ENCODE results near the gene SPAG9. TPM values are rescaled to one million over a fixed set of nuclear protein-coding genes. Genes with fewer than 3 reads are reported as not detected.

The SPAG9 gene
- total RNA-seq, 4 donors from 2014 or later, result 139 to 171 (median 143) TPM

DNA sequence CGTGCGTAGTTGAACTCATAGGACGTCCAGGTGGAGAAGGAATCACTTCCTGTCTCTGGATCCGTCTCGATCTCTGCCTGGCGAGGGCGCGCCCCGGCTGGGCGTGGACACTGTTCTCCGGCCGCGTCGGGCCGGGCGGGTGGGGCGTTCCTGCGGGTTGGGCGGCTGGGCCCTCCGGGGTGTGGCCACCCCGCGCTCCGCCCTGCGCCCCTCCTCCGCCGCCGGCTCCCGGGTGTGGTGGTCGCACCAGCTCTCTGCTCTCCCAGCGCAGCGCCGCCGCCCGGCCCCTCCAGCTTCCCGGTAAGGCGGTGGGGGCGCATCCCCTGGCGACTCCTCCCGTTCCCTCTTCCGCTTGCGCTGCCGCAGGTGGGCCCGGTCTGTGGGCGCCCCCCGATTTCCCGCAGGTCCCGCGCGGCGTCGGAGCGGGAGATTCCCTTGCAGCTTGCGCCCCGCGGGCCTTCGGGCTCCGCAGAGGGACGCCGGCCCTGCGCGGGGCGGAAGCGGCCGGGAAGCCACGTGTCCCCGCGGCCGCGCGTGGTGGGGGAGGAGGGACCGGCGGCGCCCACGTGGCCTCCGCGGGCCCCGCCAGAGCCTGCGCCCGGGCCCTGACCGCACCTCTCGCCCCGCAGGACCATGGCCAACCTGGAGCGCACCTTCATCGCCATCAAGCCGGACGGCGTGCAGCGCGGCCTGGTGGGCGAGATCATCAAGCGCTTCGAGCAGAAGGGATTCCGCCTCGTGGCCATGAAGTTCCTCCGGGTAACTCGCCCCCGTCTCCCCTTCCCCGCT is 45.7 kb upstream of the SPAG9 start, which contains the start of gene NME2:
TSS of gene NME2 (plus strand) at position 214 of the 789 bp plus-strand sequence. CDS start at position 634, 420 bp downstream.
- Histone ChIP-seq H3K9me3 (no peaks in the 10 kb centered on the region), H3K27ac (peak within 1 kb of the TSS; percentile 93 to 100 (median 98)), H3K27me3 (no peaks in the 10 kb centered on the region), H3K4me3 (peak within 1 kb of the TSS; percentile 80 to 97 (median 88)), H3K4me1 (peaks cover 4 to 16% of the 10 kb centered on the region in 2 donors), H3K36me3 (peaks cover 0 to 60% of the 10 kb centered on the region in 2 donors)
- intact Hi-C loops (cut with DNase I; ENCODE audit: low total_unique reads) (loop anchor here (1.0 to 2.0 kb wide), 2 partner anchors 13 to 94 kb away; partner anchors contain the start of genes MBTD1, NME1 and UTP18), in situ Hi-C loops (cut with MboI; ENCODE audit: low sequenced_read_pairs in 4 of 4) (loop anchor here in 2 of 4 donors (25.0 kb wide), 1 partner anchor 304 kb away; the partner anchor contains the start of gene TOB1 (in 2 of the 2))
- TF ChIP-seq, protein P1, sequence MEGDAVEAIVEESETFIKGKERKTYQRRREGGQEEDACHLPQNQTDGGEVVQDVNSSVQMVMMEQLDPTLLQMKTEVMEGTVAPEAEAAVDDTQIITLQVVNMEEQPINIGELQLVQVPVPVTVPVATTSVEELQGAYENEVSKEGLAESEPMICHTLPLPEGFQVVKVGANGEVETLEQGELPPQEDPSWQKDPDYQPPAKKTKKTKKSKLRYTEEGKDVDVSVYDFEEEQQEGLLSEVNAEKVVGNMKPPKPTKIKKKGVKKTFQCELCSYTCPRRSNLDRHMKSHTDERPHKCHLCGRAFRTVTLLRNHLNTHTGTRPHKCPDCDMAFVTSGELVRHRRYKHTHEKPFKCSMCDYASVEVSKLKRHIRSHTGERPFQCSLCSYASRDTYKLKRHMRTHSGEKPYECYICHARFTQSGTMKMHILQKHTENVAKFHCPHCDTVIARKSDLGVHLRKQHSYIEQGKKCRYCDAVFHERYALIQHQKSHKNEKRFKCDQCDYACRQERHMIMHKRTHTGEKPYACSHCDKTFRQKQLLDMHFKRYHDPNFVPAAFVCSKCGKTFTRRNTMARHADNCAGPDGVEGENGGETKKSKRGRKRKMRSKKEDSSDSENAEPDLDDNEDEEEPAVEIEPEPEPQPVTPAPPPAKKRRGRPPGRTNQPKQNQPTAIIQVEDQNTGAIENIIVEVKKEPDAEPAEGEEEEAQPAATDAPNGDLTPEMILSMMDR (IDR thresholded peaks at IDR 0.05 in 4 of 5, conservative IDR thresholded peaks at IDR 0.05 in 1 of 5), result peak in 1 of 5 experiments; percentile 16
- peak; percentile 75 to 78 for TF ChIP-seq POLR2A (IDR thresholded peaks at IDR 0.05)
- DNase-seq, result peak; percentile 85 to 89
- ATAC-seq, result peak; percentile 87 to 88

DNA sequence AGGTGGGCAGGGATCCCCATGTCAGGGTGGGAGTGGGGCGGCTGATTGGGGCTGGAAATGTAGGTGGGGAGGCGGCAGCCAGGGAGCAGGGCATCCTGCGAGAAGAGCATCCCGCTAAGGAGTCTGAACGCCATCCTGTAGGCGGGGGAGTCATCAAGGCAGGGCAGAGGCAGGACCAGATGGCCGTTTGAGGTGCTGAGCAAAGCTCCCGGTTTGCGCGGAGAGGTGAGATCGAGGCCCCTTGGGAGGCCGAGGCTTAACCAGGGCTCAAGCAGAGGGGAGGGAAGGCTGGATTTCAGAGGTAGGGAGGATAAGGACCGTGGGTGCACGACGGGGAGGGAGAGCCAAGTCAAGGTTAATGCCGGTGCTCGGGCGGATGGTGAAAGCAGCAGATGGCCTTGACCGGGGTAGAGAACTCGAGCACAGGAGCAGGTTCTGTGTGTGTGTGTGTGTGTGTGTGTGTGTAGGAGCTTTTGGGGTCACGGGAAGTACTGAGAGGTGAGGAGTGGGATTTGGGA is 45.1 kb upstream of the SPAG9 start:
- Histone ChIP-seq H3K9me3 (no peaks in the 10 kb centered on the region), H3K4me1 (peaks cover 4 to 16% of the 10 kb centered on the region in 2 donors), H3K4me3 (peak overlapping the region; percentile 80 to 97 (median 88)), H3K27ac (peak overlapping the region; percentile 93 to 100 (median 98)), H3K36me3 (peaks cover 0 to 60% of the 10 kb centered on the region in 2 donors), H3K27me3 (no peaks in the 10 kb centered on the region)
- no peak for TF ChIP-seq POLR2A (IDR thresholded peaks at IDR 0.05)
- TF ChIP-seq, protein P1 (IDR thresholded peaks at IDR 0.05 in 4 of 5, conservative IDR thresholded peaks at IDR 0.05 in 1 of 5), result no peak
- DNase-seq (no peak), ATAC-seq (no peak)
- intact Hi-C loops (cut with DNase I; ENCODE audit: low total_unique reads), result loop anchor here (1.0 to 2.0 kb wide), 2 partner anchors 12 to 95 kb away; partner anchors contain the start of genes MBTD1, NME1 and UTP18
- in situ Hi-C loops (cut with MboI; ENCODE audit: low sequenced_read_pairs in 4 of 4), result loop anchor here in 2 of 4 donors (25.0 kb wide), 1 partner anchor 303 kb away; the partner anchor contains the start of gene TOB1 (in 2 of the 2)

DNA sequence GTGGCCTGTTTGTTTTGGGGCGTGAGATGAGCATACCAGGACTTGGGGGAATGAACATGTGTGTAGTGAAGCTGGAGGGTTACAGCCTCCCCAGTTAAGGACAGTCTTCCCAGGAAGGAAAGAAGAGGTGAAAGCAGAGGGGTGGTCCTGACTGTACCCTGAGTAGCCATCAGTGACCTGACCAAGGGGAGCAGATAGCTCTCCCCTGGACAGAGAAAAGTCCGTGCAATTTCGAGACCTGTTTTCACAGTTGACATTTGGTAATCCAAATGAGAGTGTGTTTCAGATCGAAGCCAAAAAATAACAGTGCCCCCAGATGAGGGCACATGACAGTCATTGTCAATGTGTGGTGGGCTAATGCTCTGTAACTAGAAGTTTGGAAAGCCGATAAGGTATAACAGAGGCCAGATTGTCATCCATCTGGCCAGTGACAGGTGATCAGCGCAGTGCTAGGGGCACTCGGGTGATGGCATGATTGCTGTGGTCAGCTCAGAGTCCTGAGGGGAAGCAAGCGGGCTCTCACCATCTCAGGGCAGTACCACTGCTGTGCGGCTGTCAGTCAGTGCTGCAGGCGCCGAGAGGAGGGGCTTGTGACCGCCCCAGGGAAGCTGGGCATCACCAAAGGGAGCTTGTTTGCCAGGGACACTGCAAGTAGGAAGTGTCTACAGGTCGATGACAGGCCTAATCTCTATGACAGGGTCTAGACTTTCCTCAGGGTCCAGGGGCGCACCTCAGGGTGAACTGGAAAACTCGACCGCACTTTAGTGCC is 44.4 kb upstream of the SPAG9 start:
- DNase-seq (no peak), ATAC-seq (no peak)
- in situ Hi-C loops (cut with MboI; ENCODE audit: low sequenced_read_pairs in 4 of 4) (loop anchor here in 2 of 4 donors (25.0 kb wide), 1 partner anchor 303 kb away; the partner anchor contains the start of gene TOB1 (in 2 of the 2)), intact Hi-C loops (cut with DNase I; ENCODE audit: low total_unique reads) (no loop called here)
- TF ChIP-seq, protein P1 (IDR thresholded peaks at IDR 0.05 in 4 of 5, conservative IDR thresholded peaks at IDR 0.05 in 1 of 5), result no peak
- no peak for TF ChIP-seq POLR2A (IDR thresholded peaks at IDR 0.05)
- H3K27ac ChIP-seq, result peak overlapping the region; percentile 93 to 100 (median 98)
- no peaks in the 10 kb centered on the region for H3K9me3 ChIP-seq
- no peaks in the 10 kb centered on the region for H3K27me3 ChIP-seq
- H3K4me1 ChIP-seq, result peaks cover 4 to 16% of the 10 kb centered on the region in 2 donors
- H3K4me3 ChIP-seq, result peak overlapping the region; percentile 80 to 97 (median 88)
- H3K36me3 ChIP-seq, result peaks cover 0 to 56% of the 10 kb centered on the region in 2 donors

DNA sequence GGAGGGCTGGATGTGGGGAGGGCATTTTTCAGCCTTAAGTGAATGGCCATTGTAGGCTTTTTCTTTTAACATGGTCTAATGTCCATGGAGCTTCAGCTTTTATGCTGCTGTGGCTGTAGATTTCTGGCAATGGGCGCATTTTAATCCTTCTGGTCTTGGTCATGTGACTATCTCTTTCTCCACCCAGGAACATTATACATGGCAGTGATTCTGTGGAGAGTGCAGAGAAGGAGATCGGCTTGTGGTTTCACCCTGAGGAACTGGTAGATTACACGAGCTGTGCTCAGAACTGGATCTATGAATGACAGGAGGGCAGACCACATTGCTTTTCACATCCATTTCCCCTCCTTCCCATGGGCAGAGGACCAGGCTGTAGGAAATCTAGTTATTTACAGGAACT is 40.9 kb upstream of the SPAG9 start:
- in situ Hi-C loops (cut with MboI; ENCODE audit: low sequenced_read_pairs in 4 of 4), result loop anchor here in 2 of 4 donors (25.0 kb wide), 1 partner anchor 299 kb away; the partner anchor contains the start of gene TOB1 (in 2 of the 2)
- H3K36me3 ChIP-seq, result peaks cover 0 to 63% of the 10 kb centered on the region in 2 donors
- TF ChIP-seq, protein P1 (IDR thresholded peaks at IDR 0.05 in 4 of 5, conservative IDR thresholded peaks at IDR 0.05 in 1 of 5), result no peak
- no peak for TF ChIP-seq POLR2A (IDR thresholded peaks at IDR 0.05)
- H3K27me3 ChIP-seq, result no peaks in the 10 kb centered on the region
- no peak overlapping the region for H3K4me3 ChIP-seq
- intact Hi-C loops (cut with DNase I; ENCODE audit: low total_unique reads), result no loop called here
- DNase-seq (no peak), ATAC-seq (no peak)
- peaks cover 4 to 9% of the 10 kb centered on the region in 2 donors for H3K4me1 ChIP-seq
- H3K9me3 ChIP-seq, result no peaks in the 10 kb centered on the region
- H3K27ac ChIP-seq, result no peak overlapping the region

All from gastrocnemius medialis (tissue), 4 donors.